ENCODE measurements around the gene C17orf67. TPM values are rescaled to one million over a fixed set of nuclear protein-coding genes. Genes with fewer than 3 reads are reported as not detected.

The C17orf67 gene
- total and polyA plus RNA-seq, 2 of the 8 experiments (the other 6 are each of a cell fraction or from before 2014, with no cell fraction given) = 0.67 to 2.2 TPM

DNA sequence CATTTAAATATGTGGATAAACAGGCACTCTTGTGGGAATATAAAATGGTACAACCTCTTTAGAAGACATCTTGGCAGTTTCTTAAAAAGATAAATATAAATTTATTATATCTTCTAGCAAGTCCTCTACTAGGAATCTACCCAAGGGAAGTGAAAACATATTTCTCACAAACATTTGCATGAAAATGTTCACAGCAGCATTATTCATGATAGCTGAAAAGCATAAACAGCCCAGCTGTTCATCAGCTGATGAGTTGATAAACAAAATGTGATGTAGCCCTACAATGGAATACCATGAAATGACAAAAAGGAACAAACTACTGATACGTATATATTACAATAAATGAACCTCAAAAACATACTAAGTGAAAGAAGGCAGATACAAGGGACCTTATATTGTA is 12.2 kb upstream of the C17orf67 start:
- ChIA-PET POLR2A (ENCODE audit: partially characterized antibody) (no interaction called here), CTCF (ENCODE audit: partially characterized antibody) (interaction anchor here (1.5 kb wide), 1 partner anchor 94 kb away, joined by 3 read pairs; no protein-coding TSS in a partner anchor)
- H3K36me3 ChIP-seq (ENCODE audit: control insufficient read depth in 2 of 4, insufficient read depth in 4 of 4, low read length in 3 of 4) = peaks cover 0 to 10% (median 4%) of the 10 kb centered on the region in 4 experiments; a peak in 2 of 8 replicates
- H3K56ac ChIP-seq (replicated peaks; ENCODE audit: insufficient read length, low read depth, low read length) = no peak overlapping the region
- no peak overlapping the region for H2BK120ac ChIP-seq (replicated peaks; ENCODE audit: low read depth, low read length)
- no peaks in the 10 kb centered on the region for H3K9me3 ChIP-seq (ENCODE audit: insufficient read depth in 2 of 2, low read depth in 1 of 2, low read length in 1 of 2)
- no peak overlapping the region for H3K4me2 ChIP-seq (ENCODE audit: insufficient read depth in 1 of 2, low read depth in 2 of 2, low read length in 2 of 2)
- H4K5ac ChIP-seq (ENCODE audit: insufficient read length, low read depth, low read length) = no peak overlapping the region
- no peak overlapping the region for H2BK20ac ChIP-seq (ENCODE audit: low read length)
- no peak overlapping the region for H3K9ac ChIP-seq (replicated peaks in 1 of 4; ENCODE audit: extremely low read depth in 1 of 4, low read depth in 3 of 4, low read length in 3 of 4)
- DNase-seq (ENCODE audit: low read depth in 1 of 2, low spot score in 2 of 2) (no peak), FAIRE-seq (no peak)
- no peak overlapping the region for H3K27ac ChIP-seq (ENCODE audit: low read depth, low read length)
- H3K27me3 ChIP-seq (replicated peaks in 1 of 4; ENCODE audit: control insufficient read depth in 3 of 4, extremely low read depth in 1 of 4, insufficient read depth in 3 of 4, low read length in 3 of 4) = no peaks in the 10 kb centered on the region
- no peak overlapping the region for H4K8ac ChIP-seq (ENCODE audit: extremely low read depth, insufficient read depth, low read length)
- H2AFZ ChIP-seq (ENCODE audit: low read length) = no peak overlapping the region
- H4K20me1 ChIP-seq (replicated peaks in 1 of 2; ENCODE audit: control insufficient read depth in 1 of 2, insufficient read depth in 2 of 2, low read length in 2 of 2) = no peaks in the 10 kb centered on the region
- no peak overlapping the region for H3K14ac ChIP-seq (ENCODE audit: insufficient read length)
- no peak overlapping the region for H2BK15ac ChIP-seq (ENCODE audit: low read length)
- H3K79me1 ChIP-seq (ENCODE audit: low read depth, low read length) = no peaks in the 10 kb centered on the region
- H3K23ac ChIP-seq (ENCODE audit: insufficient read length) = no peak overlapping the region
- WGBS, 2 experiments (ENCODE audit: extremely low coverage in 1 of 2, insufficient coverage in 1 of 2, insufficient read length in 1 of 2, insufficient replicate concordance in 2 of 2, low coverage in 1 of 2, low lambda C conversion rate in 2 of 2, missing lambda C conversion rate in 1 of 2) = 92% methylated on average over 1 of the region's 1 CpG; no CpG with 5 or more reads in 1 of the 2 experiments
- H3K4me3 ChIP-seq (ENCODE audit: extremely low read depth in 1 of 4, insufficient read depth in 2 of 4, low read depth in 3 of 4, low read length in 4 of 4) = no peak overlapping the region
- H3K4me1 ChIP-seq (replicated peaks in 1 of 4; ENCODE audit: control insufficient read depth in 3 of 4, insufficient read depth in 4 of 4, low read length in 3 of 4) = no peaks in the 10 kb centered on the region
- no peak overlapping the region for H2AK5ac ChIP-seq (ENCODE audit: low read depth, low read length)
- H3K23me2 ChIP-seq (ENCODE audit: low read depth, low read length) = no peaks in the 10 kb centered on the region
- H3K4ac ChIP-seq (replicated peaks; ENCODE audit: insufficient read length, low read depth, low read length) = no peak overlapping the region
- H2BK12ac ChIP-seq (ENCODE audit: low read depth, low read length) = no peak overlapping the region
- H3K79me2 ChIP-seq (ENCODE audit: control insufficient read depth in 1 of 2, insufficient read depth in 2 of 2, low read length in 2 of 2) = no peaks in the 10 kb centered on the region
- H2BK5ac ChIP-seq (ENCODE audit: low read depth, low read length) = no peak overlapping the region
- H4K91ac ChIP-seq (replicated peaks; ENCODE audit: insufficient read length, low read length) = no peak overlapping the region
- H3K18ac ChIP-seq (ENCODE audit: extremely low read depth, low read length) = no peak overlapping the region
- TF ChIP-seq POLR2AphosphoS5 (IDR thresholded peaks at IDR 0.05; ENCODE audit: low read depth, low read length) = no peak
- TF ChIP-seq SIRT6 (IDR thresholded peaks at IDR 0.05; ENCODE audit: low read length) = no peak
- TF ChIP-seq CBX5 (IDR thresholded peaks at IDR 0.05; ENCODE audit: low read depth, low read length) = no peak
- no peak for TF ChIP-seq ASH2L (IDR thresholded peaks at IDR 0.05; ENCODE audit: low read length)
- TF ChIP-seq TCF12 (IDR thresholded peaks at IDR 0.05; ENCODE audit: low read depth, low read length) = no peak
- no peak for TF ChIP-seq EZH2 (IDR thresholded peaks at IDR 0.05; ENCODE audit: low read depth, low read length, severe bottlenecking)
- TF ChIP-seq, protein P1, sequence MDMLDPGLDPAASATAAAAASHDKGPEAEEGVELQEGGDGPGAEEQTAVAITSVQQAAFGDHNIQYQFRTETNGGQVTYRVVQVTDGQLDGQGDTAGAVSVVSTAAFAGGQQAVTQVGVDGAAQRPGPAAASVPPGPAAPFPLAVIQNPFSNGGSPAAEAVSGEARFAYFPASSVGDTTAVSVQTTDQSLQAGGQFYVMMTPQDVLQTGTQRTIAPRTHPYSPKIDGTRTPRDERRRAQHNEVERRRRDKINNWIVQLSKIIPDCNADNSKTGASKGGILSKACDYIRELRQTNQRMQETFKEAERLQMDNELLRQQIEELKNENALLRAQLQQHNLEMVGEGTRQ (IDR thresholded peaks at IDR 0.05; ENCODE audit: low read length) = no peak
- TF ChIP-seq CEBPB (IDR thresholded peaks at IDR 0.05; ENCODE audit: low read depth, low read length) = no peak
- TF ChIP-seq FOSL1 (IDR thresholded peaks at IDR 0.05; ENCODE audit: insufficient read depth, low read depth, low read length) = no peak
- TF ChIP-seq POLR2A (IDR thresholded peaks at IDR 0.05; ENCODE audit: control extremely low read depth in 1 of 2, low read depth in 2 of 2, low read length in 2 of 2) = no peak
- TF ChIP-seq ZNF274 (IDR thresholded peaks at IDR 0.05; ENCODE audit: borderline replicate concordance, extremely low read depth, low read length) = no peak
- no peak for TF ChIP-seq JUND (IDR thresholded peaks at IDR 0.05; ENCODE audit: low read length)
- TF ChIP-seq E2F6 (IDR thresholded peaks at IDR 0.05) = no peak
- TF ChIP-seq BACH1 (IDR thresholded peaks at IDR 0.05; ENCODE audit: low read length) = no peak

Measured in H1 (cell line).